Epithelial cell of alveolus of lung (primary cell): Measurements from ENCODE around the gene IPO13. TPM values are rescaled to one million over a fixed set of nuclear protein-coding genes. Genes with fewer than 3 reads are reported as not detected.

Experiments
- total RNA-seq: library from RNA; depleted of rRNA; stranded (reverse); fragments of >200 nt; gene quantifications from 2 replicates; pipeline ENCODE4 v1.2.1, GENCODE V29; 2015

The IPO13 gene, protein sequence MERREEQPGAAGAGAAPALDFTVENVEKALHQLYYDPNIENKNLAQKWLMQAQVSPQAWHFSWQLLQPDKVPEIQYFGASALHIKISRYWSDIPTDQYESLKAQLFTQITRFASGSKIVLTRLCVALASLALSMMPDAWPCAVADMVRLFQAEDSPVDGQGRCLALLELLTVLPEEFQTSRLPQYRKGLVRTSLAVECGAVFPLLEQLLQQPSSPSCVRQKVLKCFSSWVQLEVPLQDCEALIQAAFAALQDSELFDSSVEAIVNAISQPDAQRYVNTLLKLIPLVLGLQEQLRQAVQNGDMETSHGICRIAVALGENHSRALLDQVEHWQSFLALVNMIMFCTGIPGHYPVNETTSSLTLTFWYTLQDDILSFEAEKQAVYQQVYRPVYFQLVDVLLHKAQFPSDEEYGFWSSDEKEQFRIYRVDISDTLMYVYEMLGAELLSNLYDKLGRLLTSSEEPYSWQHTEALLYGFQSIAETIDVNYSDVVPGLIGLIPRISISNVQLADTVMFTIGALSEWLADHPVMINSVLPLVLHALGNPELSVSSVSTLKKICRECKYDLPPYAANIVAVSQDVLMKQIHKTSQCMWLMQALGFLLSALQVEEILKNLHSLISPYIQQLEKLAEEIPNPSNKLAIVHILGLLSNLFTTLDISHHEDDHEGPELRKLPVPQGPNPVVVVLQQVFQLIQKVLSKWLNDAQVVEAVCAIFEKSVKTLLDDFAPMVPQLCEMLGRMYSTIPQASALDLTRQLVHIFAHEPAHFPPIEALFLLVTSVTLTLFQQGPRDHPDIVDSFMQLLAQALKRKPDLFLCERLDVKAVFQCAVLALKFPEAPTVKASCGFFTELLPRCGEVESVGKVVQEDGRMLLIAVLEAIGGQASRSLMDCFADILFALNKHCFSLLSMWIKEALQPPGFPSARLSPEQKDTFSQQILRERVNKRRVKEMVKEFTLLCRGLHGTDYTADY
- total RNA-seq = 13.3 and 16.8 TPM in 2 replicates

GRCh38 chr1:43946236-43947060, at the start of gene IPO13:
Gene IPO13, plus strand, starts transcription at chr1:43946950. Its CDS starts 651 bp downstream, at chr1:43947601.

GRCh38 chr1:43933386-43934100, 13.2 kb upstream of the IPO13 start, which contains the start of gene ARTN:
Gene ARTN, plus strand, starts transcription at chr1:43933801. Its CDS starts 1,856 bp downstream, at chr1:43935657.

GRCh38 chr1:43969746-43970466, 23.2 kb downstream of the IPO13 start, which contains the start of gene DPH2:
Gene DPH2, plus strand, starts transcription at chr1:43970010. Its CDS starts 166 bp downstream, at chr1:43970176.

GRCh38 chr1:43974443-43975248, 27.9 kb downstream of the IPO13 start, which contains the start of gene ATP6V0B:
Gene ATP6V0B, plus strand, starts transcription at chr1:43974960. Its CDS starts 81 bp downstream, at chr1:43975041.

GRCh38 chr1:43978551-43979260, 32.0 kb downstream of the IPO13 start, which contains the start of gene B4GALT2:
Gene B4GALT2, plus strand, starts transcription at chr1:43979210. Its CDS starts 1,951 bp downstream, at chr1:43981161.

DNA sequence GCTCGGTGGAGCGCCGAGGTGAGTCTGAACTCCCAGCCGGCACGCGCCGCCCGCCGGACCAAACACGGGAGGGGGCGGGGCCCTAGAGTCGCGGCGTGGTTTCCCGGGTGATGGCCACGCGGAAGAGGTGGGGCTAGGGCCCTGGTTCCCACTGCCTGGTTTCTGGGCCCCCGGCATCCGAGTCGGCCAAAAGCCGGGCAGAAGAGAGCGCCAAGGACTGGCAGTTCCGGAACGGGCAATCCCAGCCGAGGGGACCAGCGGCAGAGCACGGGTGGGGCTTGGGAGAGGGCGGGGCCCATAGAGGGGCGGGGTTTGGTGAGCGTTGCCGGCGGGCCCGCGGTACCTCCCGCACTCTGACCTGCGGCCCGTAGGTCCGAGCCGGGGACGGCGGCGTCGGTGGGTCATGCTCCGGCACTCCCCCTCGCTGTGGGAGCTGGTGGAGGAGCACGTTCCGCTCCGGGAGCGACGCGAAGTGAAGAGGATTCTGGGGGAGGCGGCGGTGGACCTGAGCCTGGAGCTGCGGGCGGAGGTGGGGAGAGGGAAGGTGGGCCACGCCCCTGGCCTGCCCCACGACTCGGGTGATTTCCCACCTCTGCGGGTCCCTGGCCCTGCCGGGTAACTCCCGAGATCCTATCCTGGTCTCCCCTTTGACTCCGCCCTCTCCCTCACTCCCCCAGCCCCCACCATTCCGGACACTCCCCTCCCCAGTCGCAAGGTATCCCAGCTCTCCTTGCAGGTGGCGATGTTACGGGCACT, 44.9 kb downstream of the IPO13 start, which contains the start of gene CCDC24:
Gene CCDC24 (plus strand): TSS at position 124 of the 756 bp plus-strand sequence. CDS start 280 bp downstream, at position 404.

Other genes with a start within 250 kb of the IPO13 start
- gene ST3GAL3, start 239.4 kb upstream of the IPO13 start, total RNA-seq = 15.9 and 21.1 TPM in 2 replicates
- under 0.01 TPM in 1 of 2 replicates, not detected in the other for gene ARTN, start 13.1 kb upstream of the IPO13 start, total RNA-seq
- 19.3 and 23.7 TPM in 2 replicates for gene DPH2, start 23.1 kb downstream of the IPO13 start, total RNA-seq
- 125 and 159 TPM in 2 replicates for gene ATP6V0B, start 28.0 kb downstream of the IPO13 start, total RNA-seq
- 25.1 and 117 TPM in 2 replicates for gene B4GALT2, start 32.3 kb downstream of the IPO13 start, total RNA-seq
- gene CCDC24, start 44.6 kb downstream of the IPO13 start, total RNA-seq = 1.8 and 2.2 TPM in 2 replicates
- 2.9 and 10.5 TPM in 2 replicates for gene SLC6A9, start 84.5 kb downstream of the IPO13 start, total RNA-seq
- gene KLF17, start 171.9 kb downstream of the IPO13 start, total RNA-seq = not detected in 2 replicates
- gene KLF18, start 194.7 kb downstream of the IPO13 start, total RNA-seq = not detected in 2 replicates